Sigmoid colon (tissue), 7 donors: ENCODE results near the gene AMH. TPM values are rescaled to one million over a fixed set of nuclear protein-coding genes. Genes with fewer than 3 reads are reported as not detected.

Source experiments
- DNase-seq: peaks from one replicate; pipeline ENCODE4 v3.0.0-alpha.2; 2019
- H3K27ac ChIP-seq, 4 donors: fragments of 200-600 bp; sonication (generic); one replicate each; pipeline ENCODE4 v1.5.1; 2016 to 2019; ENCODE audit warnings: mild to moderate bottlenecking in 1 of 4
- H3K27me3 ChIP-seq, 3 donors: fragments of 200-600 bp; sonication (generic); one replicate each; pipeline ENCODE4 v1.5.1; 2019; ENCODE audit warnings: mild to moderate bottlenecking in 1 of 3
- H3K36me3 ChIP-seq, 4 donors: fragments of 200-600 bp; sonication (generic); one replicate each; pipeline ENCODE4 v1.5.1; 2016 to 2019
- H3K4me1 ChIP-seq, 4 donors: fragments of 200-600 bp; sonication (generic); one replicate each; pipeline ENCODE4 v1.5.1; 2017 to 2019
- H3K4me3 ChIP-seq, 4 donors: fragments of 200-600 bp; sonication (generic); one replicate each; pipeline ENCODE4 v1.5.1; 2017 to 2019; ENCODE audit warnings: mild to moderate bottlenecking in 2 of 4, moderate library complexity in 1 of 4
- H3K9me3 ChIP-seq, 4 donors: fragments of 200-600 bp in 3 of 4; sonication (generic) in 3 of 4; one replicate each; pipeline versions ENCODE4 v1.5.1 to v1.6.1; 2013 to 2019
- EP300 ChIP-seq, 4 donors: sonication (generic); formaldehyde crosslinking; IDR thresholded peaks; one replicate each; pipeline ENCODE4 v1.6.1; 2017; ENCODE audit warnings: antibody characterized with exemption in 4 of 4
- POLR2A ChIP-seq, 2 donors: fragments of 450-650 bp; IDR thresholded peaks; one replicate each; pipeline ENCODE4 v1.6.1; 2016; ENCODE audit warnings: antibody characterized with exemption in 2 of 2, mild to moderate bottlenecking in 2 of 2, moderate library complexity in 2 of 2
- POLR2AphosphoS5 ChIP-seq, 4 donors: sonication (generic); formaldehyde crosslinking; IDR thresholded peaks; one replicate each; pipeline ENCODE4 v1.6.1; 2017; ENCODE audit warnings: antibody characterized with exemption in 4 of 4
- WGBS, 2 donors: extraction: QIAGEN DNeasy Blood & Tissue Kit; methylation state at CpG; one replicate each; pipeline ENCODE4 v1.1.7; 2013; 5-methylcytosine and 5-hydroxymethylcytosine counted together
- intact Hi-C: fragments of 100-400 bp; cut with DNase I; formaldehyde crosslinking; loops from one replicate; pipeline ENCODE4 v1.15.1; 2023
- polyA plus RNA-seq, 3 donors: library from polyadenylated mRNA; stranded (reverse); fragments of 200-250 nt; gene quantifications; one replicate each; pipeline ENCODE4 v1.2.3, GENCODE V29; 2013
- total RNA-seq, 4 donors: library from RNA; depleted of rRNA; stranded (reverse); fragments of >200 nt; gene quantifications; one replicate each; pipeline ENCODE4 v1.1.0, GENCODE V29; 2016
- TF ChIP-seq, protein P1 (sequence below), 4 experiments: fragments of 450-650 bp in 3 of 4; fragments of 200-600 bp in 1 of 4; IDR thresholded peaks; one replicate each; pipeline ENCODE4 v1.5.1; 2016 to 2019; ENCODE audit warnings: antibody characterized with exemption in 4 of 4, mild to moderate bottlenecking in 3 of 4, moderate library complexity in 2 of 4
- donor health status: healthy with polysubstance abuse.
- donor health status: Bipolar disorder and iron deficiency.
- donor health status: healthy.

The AMH gene
- total and polyA plus RNA-seq, 7 donors: 0.69 to 3.3 (median 1.8) TPM; not detected in 2

DNA sequence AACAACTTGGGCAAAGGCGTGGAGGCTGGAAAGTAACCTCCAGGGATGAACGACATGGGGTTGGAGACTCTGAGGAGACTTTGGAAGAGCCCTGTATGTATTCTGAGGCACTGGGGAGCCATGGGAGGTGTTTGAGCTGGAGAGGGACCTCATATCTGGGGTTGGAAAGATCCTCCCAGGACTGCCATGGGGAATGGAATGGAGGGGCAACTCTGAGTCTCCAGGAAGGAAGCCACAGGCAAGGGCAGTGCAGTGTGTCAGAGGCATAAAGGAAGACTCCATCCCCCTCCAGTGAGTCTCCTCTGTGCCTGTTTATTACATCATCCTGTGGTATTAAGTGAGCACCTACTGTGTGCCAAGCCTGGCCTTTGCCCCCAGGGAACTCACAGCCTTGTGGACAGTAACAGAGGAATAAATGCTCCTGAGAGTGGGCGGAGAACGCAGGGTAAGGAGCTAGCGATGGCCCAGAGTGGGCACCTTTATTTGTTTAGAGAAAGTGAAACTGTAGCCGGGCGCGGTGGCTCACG lies 25.1 kb downstream of the AMH start:
- Histone ChIP-seq H3K9me3 (no peaks in the 10 kb centered on the region), H3K4me3 (peak overlapping the region in 2 of 4 donors; percentile 37 to 39)
- intact Hi-C loops: loop anchor here (2.0 to 5.0 kb wide), 2 partner anchors 53 to 117 kb away; partner anchors contain the start of genes LSM7 and SPPL2B

DNA sequence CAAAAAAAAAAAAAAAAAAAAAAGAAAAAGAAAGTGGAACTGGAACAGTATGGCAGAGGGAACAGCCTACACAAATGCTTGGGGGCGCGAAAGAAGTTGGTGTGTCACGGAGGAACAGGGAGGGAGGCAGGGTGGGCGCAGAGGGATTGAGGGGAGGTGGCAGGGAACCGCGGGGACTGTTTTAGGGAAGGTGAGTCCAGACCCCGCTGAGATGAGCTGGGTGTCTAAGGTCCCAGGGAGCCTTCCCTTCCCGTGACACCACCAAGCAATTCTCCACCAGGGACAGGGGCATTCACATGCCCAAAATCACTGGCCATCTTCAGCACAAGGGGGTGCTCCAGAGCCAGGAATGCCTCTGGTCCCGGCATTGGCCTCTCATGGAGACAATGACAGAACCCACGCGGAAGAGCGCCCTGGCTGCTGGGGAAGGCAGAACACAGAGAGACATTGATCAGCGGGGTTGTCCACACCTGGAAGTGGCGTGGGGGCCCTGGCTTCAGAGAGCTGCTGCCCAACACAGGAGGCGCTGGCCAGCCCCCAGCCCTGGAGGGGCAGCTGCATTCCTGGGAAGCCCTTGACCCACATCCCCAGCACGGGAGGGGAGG lies 25.9 kb downstream of the AMH start:
- no peak overlapping the region for H3K4me3 ChIP-seq
- H3K4me1 ChIP-seq: peaks cover 0 to 55% (median 54%) of the 10 kb centered on the region in 4 donors
- 39 to 60% methylated on average over 16 of the region's 16 CpGs for WGBS, 2 donors
- DNase-seq: peak; percentile 83
- intact Hi-C loops: loop anchor here (1.0 to 5.0 kb wide), 3 partner anchors 39 to 116 kb away; partner anchors contain the start of genes LSM7, PLEKHJ1, SF3A2 and SPPL2B
- TF ChIP-seq, protein P1, sequence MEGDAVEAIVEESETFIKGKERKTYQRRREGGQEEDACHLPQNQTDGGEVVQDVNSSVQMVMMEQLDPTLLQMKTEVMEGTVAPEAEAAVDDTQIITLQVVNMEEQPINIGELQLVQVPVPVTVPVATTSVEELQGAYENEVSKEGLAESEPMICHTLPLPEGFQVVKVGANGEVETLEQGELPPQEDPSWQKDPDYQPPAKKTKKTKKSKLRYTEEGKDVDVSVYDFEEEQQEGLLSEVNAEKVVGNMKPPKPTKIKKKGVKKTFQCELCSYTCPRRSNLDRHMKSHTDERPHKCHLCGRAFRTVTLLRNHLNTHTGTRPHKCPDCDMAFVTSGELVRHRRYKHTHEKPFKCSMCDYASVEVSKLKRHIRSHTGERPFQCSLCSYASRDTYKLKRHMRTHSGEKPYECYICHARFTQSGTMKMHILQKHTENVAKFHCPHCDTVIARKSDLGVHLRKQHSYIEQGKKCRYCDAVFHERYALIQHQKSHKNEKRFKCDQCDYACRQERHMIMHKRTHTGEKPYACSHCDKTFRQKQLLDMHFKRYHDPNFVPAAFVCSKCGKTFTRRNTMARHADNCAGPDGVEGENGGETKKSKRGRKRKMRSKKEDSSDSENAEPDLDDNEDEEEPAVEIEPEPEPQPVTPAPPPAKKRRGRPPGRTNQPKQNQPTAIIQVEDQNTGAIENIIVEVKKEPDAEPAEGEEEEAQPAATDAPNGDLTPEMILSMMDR (IDR thresholded peaks at IDR 0.05): peak; percentile 51 to 75 (median 68)
- no peak for TF ChIP-seq EP300 (IDR thresholded peaks at IDR 0.05)
- TF ChIP-seq POLR2AphosphoS5 (IDR thresholded peaks at IDR 0.05): peak in 2 of 4 donors; percentile 12 to 16
- H3K9me3 ChIP-seq: no peaks in the 10 kb centered on the region
- H3K27ac ChIP-seq: peak overlapping the region in 3 of 4 donors; percentile 34 to 98 (median 59)
- H3K36me3 ChIP-seq: peaks cover 6 to 31% (median 13%) of the 10 kb centered on the region in 4 donors
- no peaks in the 10 kb centered on the region for H3K27me3 ChIP-seq

More for the DNA sequence above, 25.1 kb downstream of the AMH start:
- Histone ChIP-seq H3K27ac (peak overlapping the region; percentile 98 to 99 (median 98)), H3K36me3 (peaks cover 6 to 31% (median 13%) of the 10 kb centered on the region in 4 donors), H3K4me1 (peaks cover 0 to 55% (median 54%) of the 10 kb centered on the region in 4 donors), H3K27me3 (no peaks in the 10 kb centered on the region)
- 54 to 76% methylated on average over 9 of the region's 9 CpGs for WGBS, 2 donors
- no peak for DNase-seq
- TF ChIP-seq POLR2AphosphoS5 (IDR thresholded peaks at IDR 0.05) (no peak), EP300 (IDR thresholded peaks at IDR 0.05) (no peak), POLR2A (IDR thresholded peaks at IDR 0.05) (no peak)
- TF ChIP-seq, protein P1 (IDR thresholded peaks at IDR 0.05): no peak

DNA sequence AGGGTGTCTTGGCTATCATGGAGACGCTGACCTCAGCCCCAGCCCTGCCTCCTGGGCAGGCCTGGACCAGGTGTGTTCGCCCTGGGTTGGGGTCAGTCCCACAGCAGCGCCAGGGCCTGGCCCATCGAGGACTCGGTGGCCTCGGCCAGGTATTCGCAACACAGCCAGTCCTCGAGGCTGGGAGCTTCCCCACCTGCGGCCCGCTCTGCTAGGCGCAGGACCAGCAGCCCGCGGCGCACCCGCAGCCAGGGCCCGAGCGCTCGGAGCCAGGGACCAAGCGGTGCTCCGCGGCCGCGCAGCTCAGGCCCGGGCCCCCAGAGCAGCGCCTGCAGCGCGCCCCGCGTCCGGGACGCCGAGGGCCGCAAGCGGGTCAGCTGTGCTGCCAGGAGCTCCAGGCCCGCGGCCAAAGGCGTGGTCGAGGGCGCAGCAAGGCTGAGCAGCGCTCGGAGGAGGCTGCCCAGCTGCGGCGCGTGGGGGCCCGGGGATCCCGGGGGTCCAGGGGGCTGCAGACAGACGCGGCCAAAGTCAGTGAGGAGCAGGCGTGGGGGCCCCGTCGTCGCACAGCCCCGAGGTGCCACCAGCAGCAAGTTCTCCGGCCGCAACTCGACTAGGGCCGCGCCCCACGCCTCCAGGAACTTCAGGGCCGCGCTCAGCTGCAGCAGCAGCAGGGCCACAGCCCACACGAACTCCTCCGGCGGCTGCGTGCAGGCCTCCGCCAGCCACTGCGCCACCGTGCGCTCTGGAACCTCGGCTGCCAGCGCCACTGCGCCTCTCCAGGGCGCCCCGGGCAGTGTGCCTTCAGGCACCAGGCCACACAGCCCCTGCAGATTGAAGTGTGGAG lies 26.7 kb downstream of the AMH start:
- peak overlapping the region in 1 of 4 donors; percentile 16 for H3K4me3 ChIP-seq
- 34 to 82% methylated on average over 74 of the region's 74 CpGs for WGBS, 2 donors
- no peaks in the 10 kb centered on the region for H3K9me3 ChIP-seq
- H3K27me3 ChIP-seq: no peaks in the 10 kb centered on the region
- intact Hi-C loops: loop anchor here (1.0 to 2.0 kb wide), 2 partner anchors 40 to 115 kb away; partner anchors contain the start of genes PLEKHJ1 and SF3A2
- H3K4me1 ChIP-seq: peaks cover 0 to 55% (median 54%) of the 10 kb centered on the region in 4 donors
- DNase-seq: no peak
- peaks cover 6 to 31% (median 13%) of the 10 kb centered on the region in 4 donors for H3K36me3 ChIP-seq
- H3K27ac ChIP-seq: peak overlapping the region in 3 of 4 donors; percentile 34 to 98 (median 59)
- TF ChIP-seq, protein P1 (IDR thresholded peaks at IDR 0.05): no peak
- TF ChIP-seq POLR2A (IDR thresholded peaks at IDR 0.05): no peak

DNA sequence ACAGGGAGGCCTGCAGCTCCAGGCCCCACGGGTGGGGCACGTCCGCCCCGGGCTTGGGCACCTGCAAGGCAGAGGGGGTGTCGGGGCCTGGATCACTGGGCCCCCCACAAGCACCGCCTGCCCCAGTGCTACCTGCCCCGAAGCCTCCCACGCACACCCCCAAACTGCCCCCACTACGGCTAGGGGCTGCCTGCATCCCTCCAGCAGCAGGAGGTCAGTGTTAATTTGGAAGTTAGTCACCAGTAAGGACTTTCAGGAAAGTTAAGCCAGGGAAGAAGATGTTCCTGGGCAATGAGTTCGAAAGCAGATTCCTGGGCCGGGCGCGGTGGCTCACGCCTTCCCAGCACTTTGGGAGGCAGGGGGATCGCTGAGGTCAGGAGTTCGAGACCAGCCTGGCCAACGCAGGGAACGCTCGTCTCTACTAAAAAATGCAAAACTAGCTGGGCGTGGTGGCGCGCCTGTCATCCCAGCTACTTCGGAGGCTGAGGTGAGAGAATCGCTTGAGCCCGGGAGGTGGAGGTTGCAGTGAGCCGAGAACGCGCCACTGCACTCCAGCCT lies 27.4 kb downstream of the AMH start:
- DNase-seq: no peak
- H3K9me3 ChIP-seq: no peaks in the 10 kb centered on the region
- peaks cover 0 to 49% (median 47%) of the 10 kb centered on the region in 4 donors for H3K4me1 ChIP-seq
- peaks cover 6 to 29% (median 12%) of the 10 kb centered on the region in 4 donors for H3K36me3 ChIP-seq
- H3K27me3 ChIP-seq: no peaks in the 10 kb centered on the region
- intact Hi-C loops: no loop called here
- TF ChIP-seq POLR2A (IDR thresholded peaks at IDR 0.05) (no peak), POLR2AphosphoS5 (IDR thresholded peaks at IDR 0.05) (no peak), EP300 (IDR thresholded peaks at IDR 0.05) (no peak)
- TF ChIP-seq, protein P1 (IDR thresholded peaks at IDR 0.05): no peak
- 74 to 92% methylated on average over 28 of the region's 28 CpGs for WGBS, 2 donors
- no peak overlapping the region for H3K4me3 ChIP-seq
- peak overlapping the region in 1 of 4 donors; percentile 98 for H3K27ac ChIP-seq
